Measurements from ENCODE around the gene SLC34A1.
A peak's percentile ranks its signal among the peaks of the same experiment; 100 is the strongest.
"Not testable (repeated sequence)": the region's sequence is repeated elsewhere in the genome, so short reads cannot be mapped to it uniquely, and the experiment has no call there.

SLC34A1 gene

DNA sequence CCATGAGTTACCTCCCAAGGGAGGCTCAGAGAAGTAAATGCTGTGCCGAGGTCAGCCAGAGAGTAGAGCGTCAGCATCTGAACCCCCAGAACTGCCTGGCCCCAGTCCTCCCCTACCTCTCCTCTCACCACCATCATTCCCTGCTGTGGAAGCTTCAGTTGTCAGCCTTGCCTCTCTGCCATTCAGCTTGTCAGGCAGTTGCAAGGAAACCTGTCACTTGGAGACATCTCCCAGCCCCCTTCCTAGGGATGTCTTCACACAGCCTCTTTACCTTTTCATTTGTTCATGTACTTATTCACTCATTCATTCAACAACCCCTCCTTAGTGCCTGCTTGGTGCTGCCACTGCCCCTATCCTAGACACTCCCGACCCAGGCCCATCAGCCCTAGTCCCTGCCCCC is 24.4 kb upstream of the SLC34A1 start:
- no peaks in the 10 kb centered on the region for H3K9me3 Mint-ChIP-seq
- peak overlapping the region; percentile 4 for H3K27ac Mint-ChIP-seq
- DNase-seq: no peak
- H3K27me3 Mint-ChIP-seq: no peaks in the 10 kb centered on the region
- peak overlapping the region; percentile 22 to 95 for H3K4me3 Mint-ChIP-seq
- peaks cover 68 to 91% of the 10 kb centered on the region in 2 donors for H3K4me1 Mint-ChIP-seq
- no peak for ATAC-seq (replicated peaks)
- H3K36me3 Mint-ChIP-seq: peaks cover 2 to 6% of the 10 kb centered on the region in 2 donors

- not testable (repeated sequence) for ATAC-seq (replicated peaks); DNase-seq; H3K4me3 Mint-ChIP-seq; H3K9me3 Mint-ChIP-seq; H3K27ac Mint-ChIP-seq; H3K27me3 Mint-ChIP-seq; H3K36me3 Mint-ChIP-seq
- peaks cover 68 to 95% of the 10 kb centered on the region in 2 donors for H3K4me1 Mint-ChIP-seq
Measured at GRCh38 chr5:177360740-177361139, 23.5 kb upstream of the SLC34A1 start.

GRCh38 chr5:177361418-177362291 is 22.6 kb upstream of the SLC34A1 start:
- ATAC-seq (replicated peaks): peak in 1 of 2 donors; percentile 19

DNA sequence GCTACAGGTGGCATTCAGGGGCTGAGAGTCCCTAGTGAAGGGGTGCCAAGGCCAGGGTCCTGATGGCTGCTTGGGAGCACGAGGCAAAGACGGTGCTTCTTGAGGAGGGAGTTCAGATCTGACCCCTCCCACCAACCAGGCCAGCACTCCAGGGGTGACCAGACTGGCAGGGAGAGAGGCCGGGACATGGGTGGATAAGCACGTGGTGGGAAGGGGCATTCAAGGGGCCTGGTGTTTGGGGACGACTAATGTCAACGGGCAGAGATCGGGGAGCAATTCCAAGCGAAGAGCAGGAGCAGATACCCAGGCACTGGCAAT is 22.0 kb upstream of the SLC34A1 start:
- DNase-seq (no peak), ATAC-seq (replicated peaks) (no peak)
- H3K4me3 Mint-ChIP-seq: peak overlapping the region; percentile 86 to 87
- no peaks in the 10 kb centered on the region for H3K27me3 Mint-ChIP-seq
- H3K9me3 Mint-ChIP-seq: no peaks in the 10 kb centered on the region
- H3K4me1 Mint-ChIP-seq: peaks cover 63 to 93% of the 10 kb centered on the region in 2 donors
- peaks cover 11 to 20% of the 10 kb centered on the region in 2 donors for H3K36me3 Mint-ChIP-seq
- peak overlapping the region; percentile 88 for H3K27ac Mint-ChIP-seq

More at GRCh38 chr5:177361418-177362291, 22.6 kb upstream of the SLC34A1 start:
- H3K4me1 Mint-ChIP-seq: peaks cover 66 to 95% of the 10 kb centered on the region in 2 donors
- no peaks in the 10 kb centered on the region for H3K27me3 Mint-ChIP-seq
- peaks cover 9 to 15% of the 10 kb centered on the region in 2 donors for H3K36me3 Mint-ChIP-seq
- peak overlapping the region; percentile 86 to 87 for H3K4me3 Mint-ChIP-seq
- no peak for DNase-seq
- H3K9me3 Mint-ChIP-seq: no peaks in the 10 kb centered on the region
- peak overlapping the region; percentile 88 for H3K27ac Mint-ChIP-seq

DNA sequence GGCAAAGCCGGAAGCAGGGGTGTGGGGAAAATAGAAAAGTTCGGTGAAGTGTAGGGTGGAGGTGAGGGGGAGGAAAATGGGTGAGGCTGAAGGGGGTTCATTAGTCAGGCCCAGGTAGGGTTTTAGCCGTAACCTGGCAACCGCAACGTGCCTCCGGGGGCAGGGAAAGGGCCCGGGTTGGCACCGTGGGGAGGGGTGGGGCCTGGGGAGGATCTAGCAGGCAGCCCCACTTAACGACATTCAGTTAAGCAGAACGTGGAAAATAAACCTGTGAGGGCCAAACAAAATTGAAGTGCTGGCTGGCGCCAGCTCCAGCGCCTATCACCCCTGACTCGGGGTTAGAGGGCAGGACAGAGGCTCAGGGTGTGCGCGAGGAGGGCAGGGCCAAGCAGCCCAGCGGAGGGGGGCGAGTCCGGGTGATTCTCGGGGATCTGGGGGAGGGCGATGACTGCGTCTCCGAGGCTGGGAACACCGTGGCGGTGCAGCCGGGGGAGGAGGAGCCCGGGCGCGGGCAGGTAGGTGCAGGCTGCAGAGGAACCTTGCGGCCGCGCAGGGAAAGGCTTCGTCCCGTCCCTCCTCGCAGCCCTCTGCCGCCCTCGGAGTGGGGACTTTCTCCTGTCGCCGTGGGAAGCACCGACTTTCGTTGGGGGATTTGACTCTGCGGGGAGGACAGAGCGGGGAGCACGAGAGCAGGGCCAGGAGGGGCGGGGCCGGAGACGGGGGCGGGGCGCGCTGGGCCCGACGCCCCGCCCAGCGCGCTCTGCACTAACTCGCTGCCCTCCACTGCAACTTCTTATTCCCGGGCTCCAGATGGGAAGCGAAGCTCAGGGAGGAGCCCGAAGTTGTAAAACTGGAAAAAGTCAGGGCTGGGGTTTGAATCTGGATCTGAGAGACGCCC is 21.4 kb upstream of the SLC34A1 start:
- H3K4me3 Mint-ChIP-seq: peak overlapping the region; percentile 86 to 87
- H3K36me3 Mint-ChIP-seq: peaks cover 11 to 20% of the 10 kb centered on the region in 2 donors
- peak overlapping the region; percentile 88 for H3K27ac Mint-ChIP-seq
- no peaks in the 10 kb centered on the region for H3K27me3 Mint-ChIP-seq
- H3K9me3 Mint-ChIP-seq: no peaks in the 10 kb centered on the region
- ATAC-seq (replicated peaks): peak; percentile 69 to 72
- H3K4me1 Mint-ChIP-seq: peaks cover 59 to 87% of the 10 kb centered on the region in 2 donors
- DNase-seq: peak; percentile 71

DNA sequence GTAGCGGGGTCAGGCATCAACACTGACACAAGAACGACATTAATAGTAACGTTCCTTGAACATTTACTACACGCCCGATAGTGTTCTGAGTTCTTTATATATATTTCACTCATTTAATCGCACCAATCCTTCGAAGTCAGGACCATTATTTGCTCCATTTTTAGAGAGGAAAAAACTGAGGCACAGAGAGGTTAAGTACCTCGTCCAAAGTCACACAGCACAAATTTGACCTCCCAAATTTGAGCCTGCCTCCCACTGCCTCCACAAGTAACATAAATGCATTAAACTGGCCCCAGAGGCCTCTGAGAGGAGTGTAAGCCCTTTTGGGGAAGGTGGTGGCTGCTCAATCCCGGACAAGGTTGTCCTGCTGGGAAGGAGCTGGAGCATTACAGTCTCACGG is 20.7 kb upstream of the SLC34A1 start:
- ATAC-seq (replicated peaks): no peak
- no peak overlapping the region for H3K27ac Mint-ChIP-seq
- no peaks in the 10 kb centered on the region for H3K9me3 Mint-ChIP-seq
- DNase-seq: no peak
- H3K4me1 Mint-ChIP-seq: peaks cover 61 to 84% of the 10 kb centered on the region in 2 donors
- H3K4me3 Mint-ChIP-seq: peak overlapping the region in 1 of 2 donors; percentile 87
- peaks cover 17 to 27% of the 10 kb centered on the region in 2 donors for H3K36me3 Mint-ChIP-seq
- no peaks in the 10 kb centered on the region for H3K27me3 Mint-ChIP-seq

DNA sequence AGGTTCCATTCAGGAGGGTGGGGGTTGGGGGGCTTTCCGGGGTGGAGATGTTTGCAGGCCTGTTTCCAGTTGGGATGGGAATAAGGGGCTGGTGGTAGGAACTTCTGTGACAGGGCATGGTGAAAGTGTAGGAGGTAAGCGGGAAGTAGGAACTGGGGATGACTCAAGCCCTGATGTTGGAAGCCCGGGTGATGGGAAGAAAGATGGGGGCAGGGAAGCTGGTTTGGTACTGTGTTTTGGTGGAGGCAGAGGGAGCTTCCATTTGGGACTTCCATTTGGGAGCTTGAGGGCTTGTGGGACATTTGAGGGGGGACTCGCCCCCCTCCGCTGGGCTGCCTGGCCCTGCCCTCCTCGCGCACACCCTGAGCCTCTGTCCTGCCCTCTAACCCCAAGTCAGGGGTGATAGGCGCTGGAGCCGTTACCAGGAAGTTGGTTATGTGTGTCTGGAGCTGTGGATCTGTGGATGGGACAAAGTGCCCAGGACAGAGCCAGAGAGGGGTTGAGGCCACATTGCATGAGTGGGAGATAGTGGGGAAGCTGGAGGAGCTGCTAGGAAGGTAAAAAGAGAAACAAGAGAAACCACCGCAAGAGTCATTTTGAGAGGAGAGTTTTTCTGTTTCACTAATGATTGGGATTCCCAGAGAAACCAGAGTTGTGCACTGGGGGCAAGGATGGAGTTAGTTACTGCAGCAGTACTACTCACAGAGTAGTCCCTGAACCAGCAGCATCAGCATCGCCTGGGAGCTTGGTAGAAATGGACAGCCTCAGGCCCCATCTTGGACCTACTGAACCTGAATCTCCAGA is 19.9 kb upstream of the SLC34A1 start:
- H3K4me1 Mint-ChIP-seq: peaks cover 61 to 84% of the 10 kb centered on the region in 2 donors
- H3K36me3 Mint-ChIP-seq: peaks cover 25 to 32% of the 10 kb centered on the region in 2 donors
- H3K4me3 Mint-ChIP-seq: peak overlapping the region; percentile 58 to 76
- peak; percentile 35 for DNase-seq
- H3K27me3 Mint-ChIP-seq: no peaks in the 10 kb centered on the region
- peak overlapping the region; percentile 75 for H3K27ac Mint-ChIP-seq
- H3K9me3 Mint-ChIP-seq: no peaks in the 10 kb centered on the region
- ATAC-seq (replicated peaks): peak; percentile 34 to 62

DNA sequence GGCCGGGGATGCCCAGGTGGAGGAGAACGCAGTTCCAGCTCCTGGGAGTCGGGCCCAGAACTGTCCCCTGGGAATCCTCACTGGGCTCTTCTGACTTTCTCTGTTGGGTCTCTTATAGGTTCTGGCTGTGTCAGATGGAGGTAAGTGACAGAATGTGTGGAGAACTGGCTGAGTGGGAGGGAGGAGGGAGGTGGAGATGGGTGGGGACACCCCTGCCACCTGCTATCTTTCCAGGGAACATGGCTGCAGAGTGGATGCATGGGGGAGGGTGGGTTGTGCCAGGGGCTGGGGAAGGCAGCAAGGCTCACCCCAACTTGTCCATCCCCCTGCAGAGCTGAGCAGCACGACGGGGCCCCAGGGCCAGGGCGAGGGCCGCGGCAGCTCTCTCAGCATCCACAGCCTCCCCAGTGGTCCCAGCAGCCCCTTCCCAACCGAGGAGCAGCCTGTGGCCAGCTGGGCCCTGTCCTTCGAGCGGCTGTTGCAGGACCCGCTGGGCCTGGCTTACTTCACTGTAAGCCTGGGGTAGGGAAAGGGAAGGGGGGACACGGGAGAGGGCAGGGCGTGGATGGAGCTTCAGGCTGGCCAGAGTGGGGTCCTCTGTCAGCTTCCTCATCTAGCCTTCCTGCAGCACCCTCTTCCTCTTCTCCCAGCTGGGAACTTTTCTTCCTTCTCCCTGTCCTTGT is 18.2 kb upstream of the SLC34A1 start:
- Mint-ChIP-seq H3K4me1 (peaks cover 54 to 80% of the 10 kb centered on the region in 2 donors), H3K36me3 (peaks cover 26 to 36% of the 10 kb centered on the region in 2 donors), H3K9me3 (no peaks in the 10 kb centered on the region), H3K27ac (no peak overlapping the region), H3K27me3 (no peaks in the 10 kb centered on the region), H3K4me3 (peak overlapping the region in 1 of 2 donors; percentile 23)
- DNase-seq (no peak), ATAC-seq (replicated peaks) (no peak)

DNA sequence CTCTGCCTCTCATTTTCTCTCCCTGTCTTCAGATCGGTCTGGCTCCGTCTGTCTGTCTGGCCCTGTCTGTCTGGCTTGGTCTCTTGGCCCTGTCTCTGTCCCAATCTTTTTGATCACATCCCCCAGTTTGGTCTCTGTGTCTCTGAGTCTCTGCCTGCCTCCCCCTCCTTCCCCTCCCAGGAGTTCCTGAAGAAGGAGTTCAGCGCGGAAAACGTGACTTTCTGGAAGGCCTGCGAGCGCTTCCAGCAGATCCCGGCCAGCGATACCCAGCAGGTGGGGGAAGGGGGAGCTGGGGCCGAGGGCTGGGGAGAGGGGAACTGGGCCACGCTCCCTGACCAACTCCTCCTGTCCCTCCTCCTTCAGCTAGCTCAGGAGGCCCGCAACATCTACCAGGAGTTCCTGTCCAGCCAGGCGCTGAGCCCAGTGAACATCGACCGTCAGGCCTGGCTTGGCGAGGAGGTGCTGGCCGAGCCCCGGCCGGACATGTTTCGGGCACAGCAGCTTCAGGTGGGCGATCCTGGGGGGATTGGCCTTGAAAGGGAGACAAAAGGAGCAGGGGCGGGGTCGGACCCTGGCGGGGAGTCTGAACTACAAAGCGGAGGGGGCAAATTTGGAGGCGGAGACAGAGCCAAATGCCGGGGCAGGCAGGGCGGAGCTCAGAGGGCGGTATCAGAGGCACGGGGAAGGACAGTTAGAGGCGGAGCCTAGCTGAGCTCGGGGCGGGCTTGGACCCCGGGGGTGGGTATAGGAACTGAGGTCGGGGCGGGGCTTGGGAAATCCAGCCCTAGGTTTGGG is 17.5 kb upstream of the SLC34A1 start:
- H3K4me3 Mint-ChIP-seq: peak overlapping the region in 1 of 2 donors; percentile 23
- DNase-seq: no peak
- no peaks in the 10 kb centered on the region for H3K27me3 Mint-ChIP-seq
- peaks cover 30 to 42% of the 10 kb centered on the region in 2 donors for H3K36me3 Mint-ChIP-seq
- no peaks in the 10 kb centered on the region for H3K9me3 Mint-ChIP-seq
- no peak for ATAC-seq (replicated peaks)
- H3K4me1 Mint-ChIP-seq: peaks cover 53 to 81% of the 10 kb centered on the region in 2 donors
- no peak overlapping the region for H3K27ac Mint-ChIP-seq

GRCh38 chr5:177367323-177367848 is 16.8 kb upstream of the SLC34A1 start:
- no peak for ATAC-seq (replicated peaks)
- H3K4me3 Mint-ChIP-seq: no peak overlapping the region
- DNase-seq: no peak
- peaks cover 28 to 47% of the 10 kb centered on the region in 2 donors for H3K36me3 Mint-ChIP-seq
- no peak overlapping the region for H3K27ac Mint-ChIP-seq
- H3K27me3 Mint-ChIP-seq: no peaks in the 10 kb centered on the region
- H3K4me1 Mint-ChIP-seq: peaks cover 51 to 81% of the 10 kb centered on the region in 2 donors
- no peaks in the 10 kb centered on the region for H3K9me3 Mint-ChIP-seq

DNA sequence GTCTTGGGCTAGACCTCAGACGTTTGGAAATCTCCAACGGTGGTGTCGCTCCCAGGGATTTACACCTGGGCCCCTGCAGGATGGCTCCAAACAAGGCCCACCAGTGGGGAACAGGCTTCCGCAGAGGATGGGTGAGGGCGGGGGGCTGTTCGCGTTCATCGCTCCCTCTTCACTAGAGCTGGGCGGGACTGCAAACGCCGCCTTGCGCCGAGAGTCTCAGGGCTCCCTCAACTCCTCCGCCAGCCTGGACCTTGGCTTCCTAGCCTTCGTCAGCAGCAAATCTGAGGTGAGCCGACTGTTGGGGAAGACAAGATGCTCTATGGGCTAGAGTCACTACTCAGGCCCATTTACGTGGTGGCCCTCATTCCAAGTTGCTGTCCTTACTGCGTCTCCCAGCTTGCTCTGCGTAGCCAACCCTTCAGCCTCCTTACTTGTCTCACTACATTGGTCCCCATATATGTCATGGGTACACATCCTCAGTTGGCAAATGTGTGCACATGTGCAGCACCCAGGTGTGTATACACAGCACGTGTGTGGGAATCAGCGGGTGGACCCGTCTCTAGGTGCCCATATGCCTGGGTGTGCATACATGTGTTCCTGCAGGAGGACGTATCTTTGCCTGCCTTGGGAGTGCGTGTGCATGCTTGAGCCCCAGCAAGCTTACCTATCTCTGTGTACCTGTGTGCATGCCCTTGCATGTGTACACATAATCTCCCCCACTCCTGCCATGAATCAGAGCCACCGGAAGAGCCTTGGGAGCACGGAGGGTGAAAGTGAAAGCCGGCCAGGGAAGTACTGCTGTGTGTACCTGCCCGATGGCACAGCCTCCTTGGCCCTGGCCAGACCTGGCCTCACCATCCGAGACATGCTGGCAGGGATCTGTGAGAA is 16.0 kb upstream of the SLC34A1 start:
- H3K36me3 Mint-ChIP-seq: peaks cover 27 to 52% of the 10 kb centered on the region in 2 donors
- ATAC-seq (replicated peaks): no peak
- no peaks in the 10 kb centered on the region for H3K27me3 Mint-ChIP-seq
- no peak overlapping the region for H3K4me3 Mint-ChIP-seq
- H3K4me1 Mint-ChIP-seq: peaks cover 49 to 81% of the 10 kb centered on the region in 2 donors
- no peaks in the 10 kb centered on the region for H3K9me3 Mint-ChIP-seq
- no peak for DNase-seq
- no peak overlapping the region for H3K27ac Mint-ChIP-seq
